ENCODE measurements around the gene MADD. TPM values are rescaled to one million over a fixed set of nuclear protein-coding genes. Genes with fewer than 3 reads are reported as not detected.

The MADD gene
- total RNA-seq (2022; extraction: Qiagen RNA extraction): 22.0 to 24.2 TPM (median 23.5 TPM) in 5 replicates

DNA sequence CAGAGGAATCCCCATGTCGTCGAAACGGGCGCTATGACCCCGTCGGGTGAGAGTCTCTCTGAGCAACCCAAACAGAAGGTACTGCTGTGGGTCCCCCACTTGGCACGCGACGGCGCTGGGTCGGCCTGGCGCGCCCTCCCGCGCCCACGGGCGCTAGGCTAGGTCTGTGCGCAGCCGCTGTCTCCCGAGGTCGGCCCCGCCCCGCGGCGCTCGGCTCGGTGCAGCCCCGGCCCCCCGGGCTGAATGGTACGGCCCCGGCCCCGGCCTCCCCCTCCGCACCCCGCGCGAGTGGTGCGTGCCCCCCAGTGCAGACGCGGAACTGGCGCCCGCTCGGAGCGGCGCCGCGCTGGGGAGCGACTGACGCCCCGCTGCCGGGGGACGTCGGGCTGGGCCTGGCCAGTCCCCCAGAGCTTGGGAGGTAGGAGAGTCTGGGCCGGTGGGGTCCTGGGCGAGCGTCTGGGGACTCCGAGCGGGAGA is at the start of gene MADD:
MADD (plus strand) TSS at position 305 of the 477 bp plus-strand sequence.

GRCh38 chr11:47248664-47249377 is 21.1 kb upstream of the MADD start, which contains the start of gene ACP2:
Gene ACP2 (minus strand): TSS chr11:47248814. CDS start chr11:47248789, 25 bp downstream.

DNA sequence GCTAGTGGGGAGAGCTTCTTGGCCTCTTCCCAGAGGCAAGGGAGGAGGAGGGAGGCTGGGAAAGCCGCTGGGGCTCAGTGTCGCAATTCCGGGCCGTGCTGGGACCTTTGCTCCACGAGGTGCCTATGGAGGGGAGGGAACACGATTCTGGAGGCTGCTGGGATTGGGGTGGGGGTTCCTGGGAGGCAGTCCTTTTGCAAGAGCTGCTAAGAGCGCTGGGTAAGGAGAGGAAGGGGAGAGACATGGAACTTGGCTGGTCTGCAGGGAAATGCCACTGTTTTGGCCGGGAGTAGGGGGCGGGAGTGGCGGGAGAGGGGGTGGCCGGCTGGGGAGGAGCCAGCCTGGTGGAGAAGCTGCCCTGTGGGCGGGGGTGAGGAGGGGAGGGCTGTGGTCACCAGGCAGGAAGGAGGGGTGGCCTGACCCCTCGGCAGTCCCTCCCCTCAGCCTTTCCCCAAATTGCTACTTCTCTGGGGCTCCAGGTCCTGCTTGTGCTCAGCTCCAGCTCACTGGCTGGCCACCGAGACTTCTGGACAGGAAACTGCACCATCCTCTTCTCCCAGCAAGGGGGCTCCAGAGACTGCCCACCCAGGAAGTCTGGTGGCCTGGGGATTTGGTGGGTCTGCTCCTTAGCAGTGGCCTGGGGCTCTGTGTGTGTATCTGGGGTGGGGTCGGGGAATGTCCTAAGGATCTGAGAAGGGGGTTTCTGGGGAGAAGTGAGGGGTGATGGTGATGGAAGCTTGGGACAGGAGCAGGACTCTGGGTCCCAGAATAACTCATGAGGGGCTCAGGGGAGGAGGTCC is 12.2 kb upstream of the MADD start, which contains the start of gene NR1H3:
NR1H3 (plus strand) TSS at position 480 of the 800 bp plus-strand sequence. CDS start 1,221 bp downstream, outside the sequence.

GRCh38 chr11:47352556-47352955 is 82.6 kb downstream of the MADD start, which contains the start of gene MYBPC3:
Gene MYBPC3 (minus strand): TSS chr11:47352702. CDS start chr11:47352647, 55 bp downstream.

GRCh38 chr11:47378010-47378835 is 108.3 kb downstream of the MADD start, which contains the start of gene SPI1:
Gene SPI1 (minus strand): TSS chr11:47378547. CDS start chr11:47378353, 194 bp downstream.

Other genes starting within 250 kb of the MADD start
- gene ARFGAP2, start 93.3 kb upstream of the MADD start, total RNA-seq (2022; extraction: Qiagen RNA extraction): 26.3 to 36.7 TPM (median 28.5 TPM) in 5 replicates
- gene PACSIN3, start 83.7 kb upstream of the MADD start, total RNA-seq (2022; extraction: Qiagen RNA extraction): 26.1 to 35.8 TPM (median 31.9 TPM) in 5 replicates
- 81.2 to 94.6 TPM (median 86.0 TPM) in 5 replicates for gene DDB2, start 55.2 kb upstream of the MADD start, total RNA-seq (2022; extraction: Qiagen RNA extraction)
- gene ACP2, start 21.3 kb upstream of the MADD start, total RNA-seq (2022; extraction: Qiagen RNA extraction): 22.1 to 36.1 TPM (median 24.3 TPM) in 5 replicates
- 7.4 to 14.3 TPM (median 12.2 TPM) in 5 replicates for gene NR1H3, start 12.1 kb upstream of the MADD start, total RNA-seq (2022; extraction: Qiagen RNA extraction)
- 0.07 to 0.09 TPM (median 0.07 TPM) in 5 replicates for gene MYBPC3, start 82.6 kb downstream of the MADD start, total RNA-seq (2022; extraction: Qiagen RNA extraction)
- gene SPI1, start 108.4 kb downstream of the MADD start, total RNA-seq (2022; extraction: Qiagen RNA extraction): 0.10 to 0.16 TPM in 2 of 5 replicates, not detected in the others
- gene SLC39A13, start 138.5 kb downstream of the MADD start, total RNA-seq (2022; extraction: Qiagen RNA extraction): 43.5 to 61.4 TPM (median 54.9 TPM) in 5 replicates
- 189 to 265 TPM (median 196 TPM) in 5 replicates for gene PSMC3, start 156.3 kb downstream of the MADD start, total RNA-seq (2022; extraction: Qiagen RNA extraction)
- gene RAPSN, start 179.0 kb downstream of the MADD start, total RNA-seq (2022; extraction: Qiagen RNA extraction): 0.11 to 0.34 TPM (median 0.13 TPM) in 3 of 5 replicates, not detected in the others